Measurements from ENCODE around the gene ALDH8A1. TPM values are rescaled to one million over a fixed set of nuclear protein-coding genes. Genes with fewer than 3 reads are reported as not detected.
A peak's percentile ranks its signal among the peaks of the same experiment; 100 is the strongest.

The ALDH8A1 gene
- total and polyA plus RNA-seq, 7 experiments from 2014 or later: 0.20 to 4.3 (median 2.3) TPM; not detected in 1

DNA sequence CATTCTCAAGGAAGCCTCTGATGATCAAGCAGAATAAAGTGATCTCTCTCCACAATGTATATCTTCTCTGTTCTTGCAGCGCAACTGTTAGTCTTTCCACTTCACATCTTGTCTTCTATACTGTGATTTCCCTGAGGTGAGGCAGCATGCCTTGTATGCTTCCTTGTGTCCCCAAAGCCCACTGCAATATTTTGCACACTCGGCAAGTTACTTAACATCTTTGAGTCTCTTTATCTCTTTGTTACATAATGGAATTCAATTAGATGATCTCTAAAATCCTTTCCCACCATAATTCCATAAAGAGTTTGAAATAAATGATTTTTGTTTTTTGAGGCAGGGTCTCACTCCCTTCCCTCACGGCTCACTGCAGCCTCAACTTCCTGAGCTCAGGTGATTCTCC lies 40.4 kb upstream of the ALDH8A1 start:
- ATAC-seq: no peak
- DNase-seq: no peak
- no peaks in the 10 kb centered on the region for H3K27me3 Mint-ChIP-seq
- intact Hi-C loops (cut with micrococcal nuclease): no loop called here
- H3K4me1 ChIP-seq (ENCODE audit: control insufficient read depth in 2 of 2, insufficient read depth in 2 of 2, low read length in 2 of 2): no peaks in the 10 kb centered on the region
- no peak overlapping the region for H3K27ac ChIP-seq (ENCODE audit: low read depth, low read length)
- H3K36me3 ChIP-seq (ENCODE audit: control insufficient read depth in 2 of 3, insufficient read depth in 3 of 3, low read length in 3 of 3): peaks cover 0 to 37% (median 11%) of the 10 kb centered on the region in 3 experiments
- no peaks in the 10 kb centered on the region for H3K27me3 ChIP-seq (ENCODE audit: control insufficient read depth in 2 of 2, insufficient read depth in 2 of 2, low read length in 2 of 2)
- H3K4me3 Mint-ChIP-seq: no peak overlapping the region
- H3K4me3 ChIP-seq (ENCODE audit: low read length): no peak overlapping the region
- H3K36me3 Mint-ChIP-seq: peaks cover 3 to 43% (median 19%) of the 10 kb centered on the region in 5 donors
- H3K27ac Mint-ChIP-seq: peak overlapping the region in 1 of 9 donors; percentile 52
- no peaks in the 10 kb centered on the region for H3K9me3 ChIP-seq (ENCODE audit: control insufficient read depth in 2 of 3, low read length in 3 of 3)
- H3K9me3 Mint-ChIP-seq: no peaks in the 10 kb centered on the region
- H3K4me1 Mint-ChIP-seq: peaks cover 0 to 17% (median 0%) of the 10 kb centered on the region in 7 donors
- ChIA-PET POLR2A (no interaction called here), CTCF (no interaction called here)

DNA sequence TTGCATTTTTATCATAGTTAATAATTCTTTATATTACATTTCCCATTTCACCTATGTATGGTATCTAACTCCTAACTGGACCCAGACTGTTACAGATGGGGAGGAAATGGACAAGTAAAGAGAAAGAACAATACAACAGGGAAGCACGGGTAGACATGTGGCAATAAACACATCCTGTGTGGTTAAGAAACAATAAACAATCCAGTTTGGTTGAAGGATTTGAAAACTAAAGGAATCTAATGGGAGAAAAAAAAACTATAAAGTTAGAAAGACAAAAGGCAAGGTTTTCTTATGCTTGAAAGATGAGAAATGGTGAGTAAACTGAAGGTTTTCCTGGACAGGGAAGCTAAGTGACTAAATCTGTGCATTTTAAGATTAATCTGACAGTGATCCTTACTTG lies 34.9 kb upstream of the ALDH8A1 start:
- Histone ChIP-seq H3K4me3 (ENCODE audit: low read length) (no peak overlapping the region), H3K9me3 (ENCODE audit: control insufficient read depth in 2 of 3, low read length in 3 of 3) (no peaks in the 10 kb centered on the region), H3K4me1 (ENCODE audit: control insufficient read depth in 2 of 2, insufficient read depth in 2 of 2, low read length in 2 of 2) (no peaks in the 10 kb centered on the region), H3K36me3 (ENCODE audit: control insufficient read depth in 2 of 3, insufficient read depth in 3 of 3, low read length in 3 of 3) (peaks cover 0 to 35% (median 7%) of the 10 kb centered on the region in 3 experiments), H3K27ac (ENCODE audit: low read depth, low read length) (no peak overlapping the region), H3K27me3 (ENCODE audit: control insufficient read depth in 2 of 2, insufficient read depth in 2 of 2, low read length in 2 of 2) (no peaks in the 10 kb centered on the region)
- intact Hi-C loops (cut with micrococcal nuclease): loop anchor here in 1 of 2 donors (1.0 to 2.0 kb wide), 2 partner anchors 9 to 18 kb away; no protein-coding TSS in a partner anchor
- peaks cover 3 to 41% (median 13%) of the 10 kb centered on the region in 7 donors for H3K4me1 Mint-ChIP-seq
- H3K4me3 Mint-ChIP-seq: no peak overlapping the region
- peaks cover 19 to 49% (median 34%) of the 10 kb centered on the region in 5 donors for H3K36me3 Mint-ChIP-seq
- DNase-seq (no peak), ATAC-seq (no peak)
- ChIA-PET POLR2A (interaction anchor here (0.7 kb wide), 1 partner anchor 146 kb away, joined by 4 read pairs; no protein-coding TSS in a partner anchor), CTCF (no interaction called here)
- peaks cover 0 to 2% (median 0%) of the 10 kb centered on the region in 11 donors for H3K9me3 Mint-ChIP-seq
- H3K27me3 Mint-ChIP-seq: no peaks in the 10 kb centered on the region
- H3K27ac Mint-ChIP-seq: peak overlapping the region in 2 of 9 donors; percentile 7 to 14

DNA sequence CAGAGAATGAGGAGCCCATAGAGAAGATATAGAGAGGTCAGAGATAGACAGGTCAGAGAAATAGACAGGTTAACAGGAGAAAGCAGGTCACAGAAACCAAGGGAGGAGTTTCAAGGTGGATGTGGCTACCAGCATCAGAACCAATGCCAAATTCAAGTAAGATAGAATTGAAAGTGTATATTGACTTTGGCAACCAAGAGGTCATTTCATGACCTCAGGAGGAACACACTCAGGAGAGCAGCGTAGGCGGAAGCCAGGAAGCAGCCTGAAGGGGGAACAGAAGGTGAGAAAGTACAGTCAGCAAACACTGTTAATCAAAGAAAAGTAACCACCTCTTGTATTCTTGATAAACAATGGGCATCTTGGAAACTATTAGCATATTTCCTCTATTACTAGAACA lies 33.9 kb upstream of the ALDH8A1 start:
- H3K27me3 ChIP-seq (ENCODE audit: control insufficient read depth in 2 of 2, insufficient read depth in 2 of 2, low read length in 2 of 2): no peaks in the 10 kb centered on the region
- H3K36me3 ChIP-seq (ENCODE audit: control insufficient read depth in 2 of 3, insufficient read depth in 3 of 3, low read length in 3 of 3): peaks cover 0 to 29% (median 7%) of the 10 kb centered on the region in 3 experiments
- H3K27me3 Mint-ChIP-seq: no peaks in the 10 kb centered on the region
- H3K4me3 Mint-ChIP-seq: no peak overlapping the region
- peaks cover 0 to 2% (median 0%) of the 10 kb centered on the region in 11 donors for H3K9me3 Mint-ChIP-seq
- DNase-seq: no peak
- ATAC-seq: no peak
- CTCF ChIA-PET: no interaction called here
- no peak overlapping the region for H3K4me3 ChIP-seq (ENCODE audit: low read length)
- peaks cover 24 to 48% (median 36%) of the 10 kb centered on the region in 5 donors for H3K36me3 Mint-ChIP-seq
- peak overlapping the region in 4 of 9 donors; percentile 2 to 42 (median 19) for H3K27ac Mint-ChIP-seq
- H3K4me1 ChIP-seq (ENCODE audit: control insufficient read depth in 2 of 2, insufficient read depth in 2 of 2, low read length in 2 of 2): no peaks in the 10 kb centered on the region
- intact Hi-C loops (cut with micrococcal nuclease): loop anchor here in 1 of 2 donors (2.0 kb wide), 1 partner anchor 19 kb away; no protein-coding TSS in a partner anchor
- peaks cover 3 to 44% (median 13%) of the 10 kb centered on the region in 7 donors for H3K4me1 Mint-ChIP-seq
- H3K9me3 ChIP-seq (ENCODE audit: control insufficient read depth in 2 of 3, low read length in 3 of 3): no peaks in the 10 kb centered on the region
- POLR2A ChIA-PET: no interaction called here
- no peak overlapping the region for H3K27ac ChIP-seq (ENCODE audit: low read depth, low read length)

DNA sequence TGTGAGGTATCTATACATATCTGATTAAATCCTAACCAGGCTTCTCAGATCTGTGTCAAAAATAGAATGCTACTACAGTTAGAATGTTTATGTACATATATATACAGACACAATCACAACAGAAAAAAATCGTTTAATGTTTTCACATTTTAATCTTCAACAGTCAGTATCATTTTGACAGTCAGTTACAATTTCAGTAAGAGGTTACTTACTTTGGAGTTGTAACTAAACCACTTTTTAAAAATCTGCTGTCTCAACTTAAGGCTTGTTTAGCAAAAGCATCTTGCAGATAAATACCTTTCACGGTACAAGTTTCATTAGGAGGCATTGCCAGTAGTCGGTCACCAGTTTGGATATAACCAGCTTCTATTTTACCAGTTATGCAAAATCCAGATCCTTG lies 32.3 kb upstream of the ALDH8A1 start:
- ChIA-PET POLR2A (no interaction called here), CTCF (interaction anchor here (0.5 kb wide), 1 partner anchor 160 kb away, joined by 3 read pairs; no protein-coding TSS in a partner anchor)
- Histone ChIP-seq H3K9me3 (ENCODE audit: control insufficient read depth in 2 of 3, low read length in 3 of 3) (no peaks in the 10 kb centered on the region), H3K4me1 (ENCODE audit: control insufficient read depth in 2 of 2, insufficient read depth in 2 of 2, low read length in 2 of 2) (no peaks in the 10 kb centered on the region), H3K27ac (ENCODE audit: low read depth, low read length) (no peak overlapping the region), H3K4me3 (ENCODE audit: low read length) (no peak overlapping the region), H3K27me3 (ENCODE audit: control insufficient read depth in 2 of 2, insufficient read depth in 2 of 2, low read length in 2 of 2) (no peaks in the 10 kb centered on the region), H3K36me3 (ENCODE audit: control insufficient read depth in 2 of 3, insufficient read depth in 3 of 3, low read length in 3 of 3) (peaks cover 0 to 34% (median 7%) of the 10 kb centered on the region in 3 experiments)
- intact Hi-C loops (cut with micrococcal nuclease): no loop called here
- ATAC-seq (no peak), DNase-seq (no peak)
- Mint-ChIP-seq H3K9me3 (peaks cover 0 to 2% (median 0%) of the 10 kb centered on the region in 11 donors), H3K27ac (no peak overlapping the region), H3K27me3 (no peaks in the 10 kb centered on the region), H3K36me3 (peaks cover 21 to 51% (median 40%) of the 10 kb centered on the region in 5 donors), H3K4me1 (peaks cover 3 to 50% (median 13%) of the 10 kb centered on the region in 7 donors), H3K4me3 (peak overlapping the region in 1 of 10 donors; percentile 8)

DNA sequence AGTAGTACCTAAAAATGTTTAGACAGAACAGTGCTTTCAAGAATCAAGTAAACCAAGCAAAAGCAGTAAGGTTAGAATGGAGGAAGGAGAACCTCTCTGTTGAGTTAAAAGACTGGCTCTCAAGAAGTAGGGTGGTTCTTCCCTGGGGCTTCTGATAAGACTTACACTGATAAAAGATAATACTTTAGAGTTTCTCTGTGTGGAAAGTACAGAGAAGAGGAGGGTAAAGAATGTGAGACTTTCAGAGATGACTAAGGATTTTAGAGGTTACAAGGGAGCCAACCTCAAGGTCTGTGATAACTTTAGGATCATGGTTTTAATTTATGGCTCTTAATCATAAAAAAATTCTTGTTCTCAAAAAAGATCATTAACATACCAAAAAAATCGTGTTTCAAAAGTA lies 30.9 kb upstream of the ALDH8A1 start:
- H3K36me3 ChIP-seq (ENCODE audit: control insufficient read depth in 2 of 3, insufficient read depth in 3 of 3, low read length in 3 of 3): peaks cover 4 to 34% (median 7%) of the 10 kb centered on the region in 3 experiments
- peak; percentile 26 for ATAC-seq

DNA sequence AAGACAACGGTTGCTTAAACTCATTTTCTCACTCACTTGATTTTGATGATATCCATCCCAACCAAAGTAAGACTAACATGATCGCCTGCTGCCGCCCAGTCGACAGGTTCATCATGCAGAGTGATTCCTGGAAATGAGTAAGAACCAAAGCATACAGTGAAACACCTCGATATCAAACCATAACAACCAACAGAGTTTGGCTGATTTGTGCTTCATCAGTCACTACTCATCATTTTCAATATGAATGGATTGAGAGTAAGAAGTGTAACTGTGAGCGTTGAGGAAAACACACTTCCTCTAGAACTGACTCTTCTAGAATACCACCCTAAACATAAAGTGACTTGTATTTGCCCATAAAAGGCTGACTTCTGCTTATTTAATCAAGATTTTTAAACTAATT lies 29.2 kb upstream of the ALDH8A1 start:
- H3K4me3 ChIP-seq (ENCODE audit: low read length): no peak overlapping the region
- ChIA-PET CTCF (no interaction called here), POLR2A (no interaction called here)
- intact Hi-C loops (cut with micrococcal nuclease): no loop called here
- DNase-seq (peak in 1 of 9 donors; percentile 38), ATAC-seq (no peak)
- peaks cover 39 to 63% (median 62%) of the 10 kb centered on the region in 5 donors for H3K36me3 Mint-ChIP-seq
- H3K4me1 Mint-ChIP-seq: peaks cover 9 to 52% (median 26%) of the 10 kb centered on the region in 7 donors
- H3K27ac ChIP-seq (ENCODE audit: low read depth, low read length): no peak overlapping the region
- no peaks in the 10 kb centered on the region for H3K9me3 ChIP-seq (ENCODE audit: control insufficient read depth in 2 of 3, low read length in 3 of 3)
- H3K9me3 Mint-ChIP-seq: peaks cover 0 to 23% (median 0%) of the 10 kb centered on the region in 11 donors
- no peaks in the 10 kb centered on the region for H3K27me3 Mint-ChIP-seq
- no peaks in the 10 kb centered on the region for H3K27me3 ChIP-seq (ENCODE audit: control insufficient read depth in 2 of 2, insufficient read depth in 2 of 2, low read length in 2 of 2)
- H3K27ac Mint-ChIP-seq: peak overlapping the region in 4 of 9 donors; percentile 4 to 76 (median 38)
- peaks cover 4 to 25% (median 7%) of the 10 kb centered on the region in 3 experiments for H3K36me3 ChIP-seq (ENCODE audit: control insufficient read depth in 2 of 3, insufficient read depth in 3 of 3, low read length in 3 of 3)
- H3K4me1 ChIP-seq (ENCODE audit: control insufficient read depth in 2 of 2, insufficient read depth in 2 of 2, low read length in 2 of 2): no peaks in the 10 kb centered on the region
- peak overlapping the region in 1 of 10 donors; percentile 71 for H3K4me3 Mint-ChIP-seq

More for the DNA sequence above, 30.9 kb upstream of the ALDH8A1 start:
- POLR2A ChIA-PET: no interaction called here
- H3K4me1 ChIP-seq (ENCODE audit: control insufficient read depth in 2 of 2, insufficient read depth in 2 of 2, low read length in 2 of 2): no peaks in the 10 kb centered on the region
- no peak overlapping the region for H3K27ac ChIP-seq (ENCODE audit: low read depth, low read length)
- Mint-ChIP-seq H3K36me3 (peaks cover 28 to 56% (median 53%) of the 10 kb centered on the region in 5 donors), H3K27ac (peak overlapping the region in 3 of 9 donors; percentile 3 to 68 (median 41)), H3K27me3 (no peaks in the 10 kb centered on the region), H3K4me1 (peaks cover 3 to 50% (median 17%) of the 10 kb centered on the region in 7 donors), H3K9me3 (peaks cover 0 to 9% (median 0%) of the 10 kb centered on the region in 11 donors), H3K4me3 (peak overlapping the region in 1 of 10 donors; percentile 24)
- no peaks in the 10 kb centered on the region for H3K9me3 ChIP-seq (ENCODE audit: control insufficient read depth in 2 of 3, low read length in 3 of 3)
- intact Hi-C loops (cut with micrococcal nuclease): no loop called here
- no peak overlapping the region for H3K4me3 ChIP-seq (ENCODE audit: low read length)
- no peaks in the 10 kb centered on the region for H3K27me3 ChIP-seq (ENCODE audit: control insufficient read depth in 2 of 2, insufficient read depth in 2 of 2, low read length in 2 of 2)
- CTCF ChIA-PET: interaction anchor here (0.8 kb wide), 1 partner anchor 13 kb away, joined by 3 read pairs; no protein-coding TSS in a partner anchor
- DNase-seq: no peak
